ENCODE results near the gene USH2A. TPM values are rescaled to one million over a fixed set of nuclear protein-coding genes. Genes with fewer than 3 reads are reported as not detected.
"Not testable (repeated sequence)": the region's sequence is repeated elsewhere in the genome, so short reads cannot be mapped to it uniquely, and the experiment has no call there.

USH2A gene
- total RNA-seq, 2 donors from 2014 or later = 1.7 to 3.9 TPM

DNA sequence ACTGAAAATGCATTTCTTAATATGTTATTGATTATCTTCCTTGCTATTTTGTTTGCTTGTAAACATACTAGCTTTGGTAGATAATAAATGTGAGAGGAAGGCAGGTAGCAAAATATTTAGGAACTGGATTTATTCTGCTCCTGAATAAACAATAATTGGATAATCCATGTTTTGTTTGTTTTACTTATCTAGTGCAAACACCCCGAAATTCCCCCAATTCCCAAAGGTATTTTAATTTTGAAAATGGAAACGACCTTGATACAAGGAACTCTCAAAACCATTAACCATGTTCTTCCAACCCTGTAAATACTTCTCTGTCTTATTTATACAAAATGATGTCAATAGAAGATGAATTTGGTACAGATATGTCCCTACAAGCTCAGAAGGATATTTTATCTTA, 3.0 kb downstream of the USH2A start:
- DNase-seq (no peak), ATAC-seq (no peak)
- intact Hi-C loops (cut with DNase I) = no loop called here

DNA sequence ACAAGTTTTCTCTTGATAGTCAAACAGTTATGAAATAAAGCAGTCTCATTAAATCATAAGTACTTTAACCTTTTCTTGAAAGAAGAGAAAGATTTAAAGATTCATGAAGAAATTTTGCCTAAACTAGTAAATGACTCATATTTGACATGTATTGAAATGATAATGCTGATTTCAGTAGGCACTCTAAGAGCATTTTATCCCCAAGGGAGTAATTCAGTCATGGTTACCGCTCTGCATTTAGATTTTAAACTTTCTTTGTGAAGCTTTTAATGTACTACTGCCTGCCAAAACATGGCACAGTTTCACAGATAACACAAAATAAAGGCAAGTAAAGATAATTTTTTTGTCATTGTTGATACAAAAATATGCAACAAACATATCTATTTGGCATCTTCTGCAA, 6.8 kb downstream of the USH2A start:
- intact Hi-C loops (cut with DNase I) = no loop called here
- no peak for DNase-seq
- no peak for ATAC-seq

DNA sequence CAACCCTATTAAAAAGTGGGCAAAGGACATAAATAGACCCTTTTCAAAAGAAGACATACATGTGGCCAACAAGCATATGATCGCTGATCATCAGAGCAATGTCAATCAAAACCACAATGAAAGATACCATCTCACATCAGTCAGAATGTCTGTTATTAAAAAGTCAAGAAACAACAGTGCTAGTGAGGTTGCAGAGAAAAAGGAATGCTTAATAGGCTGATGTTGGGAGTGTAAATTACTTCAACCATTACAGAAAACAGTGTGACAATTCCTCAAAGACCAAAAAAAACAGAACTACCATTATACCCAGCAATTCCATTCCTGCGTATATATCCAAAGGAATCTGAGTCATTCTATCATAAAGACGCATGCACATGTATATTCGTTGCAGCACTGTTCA, 13.2 kb downstream of the USH2A start:
- DNase-seq (no peak), ATAC-seq (no peak)
- intact Hi-C loops (cut with DNase I) = no loop called here

DNA sequence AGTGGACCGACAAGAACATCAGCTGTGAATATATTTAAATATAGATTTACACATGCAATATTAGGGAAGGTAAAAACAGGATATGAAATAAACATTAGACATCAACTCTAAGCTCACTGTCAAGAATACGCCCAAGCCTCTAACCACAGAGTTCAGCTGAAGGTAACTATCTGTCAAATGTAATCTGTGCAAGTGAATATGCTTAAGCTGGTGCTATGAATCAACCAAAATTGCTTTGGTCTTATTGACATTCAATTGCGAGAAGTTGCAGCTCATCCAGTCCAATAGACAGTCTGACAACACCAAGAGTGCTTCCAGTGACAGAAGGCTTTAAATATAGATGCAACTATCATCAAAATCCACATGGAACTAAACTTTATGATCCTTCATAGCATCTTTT, 32.3 kb downstream of the USH2A start:
- intact Hi-C loops (cut with DNase I) = no loop called here
- ATAC-seq (no peak), DNase-seq (no peak)

DNA sequence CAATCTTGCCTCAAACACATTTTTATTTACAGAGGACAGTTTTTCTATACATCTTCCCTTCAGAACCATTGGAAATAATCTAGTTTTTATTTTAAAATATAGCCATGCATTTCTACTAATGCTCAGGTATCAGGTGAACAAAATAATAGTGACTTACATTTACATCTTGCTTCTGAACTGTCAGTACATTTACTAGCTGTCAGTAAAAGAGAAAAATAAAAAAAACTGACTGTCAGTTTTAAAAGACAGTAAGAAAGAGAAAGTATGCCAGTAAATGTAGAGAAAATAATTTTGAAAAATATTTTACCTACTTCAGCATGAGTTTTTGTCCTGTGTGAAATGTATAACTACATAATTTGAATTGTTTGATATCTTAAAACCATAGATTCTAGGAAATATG, 33.5 kb downstream of the USH2A start:
- ATAC-seq (no peak), DNase-seq (no peak)
- intact Hi-C loops (cut with DNase I) = no loop called here

DNA sequence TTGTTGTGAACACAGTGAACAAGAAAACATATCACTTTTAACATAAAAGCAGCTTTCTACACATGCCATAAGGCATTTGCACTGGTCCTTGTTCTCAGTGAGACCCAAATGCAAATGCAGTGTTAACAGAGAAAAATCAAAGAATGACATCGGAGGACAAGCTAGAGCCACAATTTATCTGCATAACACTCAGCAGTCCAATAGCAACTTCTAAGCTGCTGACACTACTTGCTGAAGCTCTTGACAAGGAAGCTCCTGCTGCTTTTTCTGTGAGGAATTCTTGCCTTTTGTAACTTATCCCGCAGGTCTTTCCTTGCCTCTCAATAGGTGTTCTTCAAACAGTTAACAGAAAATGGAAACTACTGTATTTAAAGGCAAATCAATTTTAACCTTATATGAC, 34.7 kb downstream of the USH2A start:
- DNase-seq (no peak), ATAC-seq (no peak)
- intact Hi-C loops (cut with DNase I) = no loop called here

DNA sequence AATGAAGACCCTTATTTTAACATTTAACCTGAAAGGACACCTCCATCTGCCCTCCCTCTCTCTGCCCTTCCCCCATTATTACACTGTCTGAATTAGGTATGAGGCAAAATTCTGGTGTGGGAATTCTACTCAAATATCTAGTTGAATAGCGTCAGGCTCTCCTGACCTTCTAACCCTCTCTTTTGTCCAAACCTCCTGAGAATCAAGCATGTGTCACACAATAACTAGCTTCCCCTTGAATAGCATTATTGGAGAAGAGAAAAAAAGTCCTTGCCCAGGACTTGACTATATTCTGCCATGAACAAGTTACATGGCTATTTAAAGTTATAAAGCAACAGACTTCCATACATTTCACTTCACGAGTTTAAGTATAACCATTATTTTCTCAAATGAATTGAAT, 35.5 kb downstream of the USH2A start:
- intact Hi-C loops (cut with DNase I) = no loop called here
- no peak for ATAC-seq
- DNase-seq = no peak

DNA sequence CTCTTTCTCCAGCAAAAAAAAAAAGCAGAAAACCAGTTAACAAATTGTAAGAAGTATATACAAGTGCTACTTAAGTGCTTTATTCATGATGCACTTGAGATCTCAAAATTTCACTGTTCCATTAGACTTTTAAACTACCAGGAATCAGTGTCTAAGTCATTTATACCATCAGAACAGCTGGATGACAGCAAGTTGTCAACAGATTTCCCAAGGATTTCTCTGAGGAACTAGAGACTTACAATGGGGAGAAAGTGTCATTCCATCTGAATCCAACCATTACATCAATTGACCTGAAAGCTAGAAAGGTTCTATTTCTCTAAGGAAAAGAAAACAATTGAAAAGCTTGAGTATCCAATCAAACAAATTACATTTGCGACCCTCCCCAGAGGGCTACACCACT, 43.8 kb downstream of the USH2A start:
- no peak for ATAC-seq
- DNase-seq = no peak
- intact Hi-C loops (cut with DNase I) = no loop called here

DNA sequence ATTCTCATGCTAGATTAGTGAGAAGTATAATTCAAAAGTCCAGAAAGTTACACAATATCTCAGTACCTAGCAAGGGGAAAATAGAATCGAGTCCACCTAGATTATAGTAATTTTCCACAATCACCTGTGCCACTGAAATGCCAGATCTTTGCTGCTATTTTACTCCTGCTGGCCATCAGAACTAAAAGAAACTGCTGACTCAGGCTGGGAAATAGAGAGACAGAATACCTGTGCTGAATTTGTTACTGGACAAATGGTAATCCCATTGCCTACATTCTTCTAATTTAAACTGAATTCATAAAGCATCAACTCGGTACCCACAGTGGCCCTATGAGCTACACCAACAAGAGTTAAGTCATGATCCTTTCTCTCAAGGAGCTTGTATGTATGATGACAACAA, 55.0 kb downstream of the USH2A start:
- intact Hi-C loops (cut with DNase I) = no loop called here
- no peak for DNase-seq
- ATAC-seq = no peak

DNA sequence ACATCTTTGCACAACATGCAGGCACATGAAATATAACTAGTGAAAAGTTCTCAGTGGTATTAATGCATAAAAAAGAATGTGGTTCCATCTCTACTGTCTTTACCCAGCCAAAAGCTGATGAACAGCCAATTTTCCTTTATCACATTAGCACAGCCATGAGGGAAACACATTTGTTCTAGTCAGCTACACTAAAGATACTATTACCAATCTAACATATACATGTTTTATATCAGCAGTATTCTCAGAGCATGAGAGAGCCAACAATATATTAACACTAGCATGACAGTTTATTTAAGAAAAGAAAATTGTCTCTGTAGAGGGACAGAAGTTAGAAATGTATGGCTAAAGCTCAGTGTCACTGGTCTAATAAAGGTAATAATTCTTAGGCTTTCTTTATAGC, 56.3 kb downstream of the USH2A start:
- DNase-seq = no peak
- intact Hi-C loops (cut with DNase I) = no loop called here
- no peak for ATAC-seq

DNA sequence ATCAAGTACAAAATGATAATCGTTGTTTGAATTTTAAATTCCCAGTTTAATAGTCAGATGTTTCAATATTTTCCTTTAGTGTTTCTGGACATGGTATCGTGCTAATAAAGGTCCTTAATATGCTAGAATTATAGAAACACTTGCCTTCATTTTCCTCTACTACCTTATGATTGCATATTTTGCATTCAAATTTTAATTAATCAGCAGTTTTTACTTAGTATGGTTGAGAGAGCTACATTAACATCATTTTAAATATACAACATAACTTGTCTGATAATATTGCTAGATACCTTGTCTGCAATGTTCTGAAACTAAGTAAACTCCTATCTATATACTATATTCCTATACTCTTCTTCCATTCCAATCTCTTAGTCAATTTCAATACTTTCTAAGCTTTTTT, 66.3 kb downstream of the USH2A start:
- intact Hi-C loops (cut with DNase I) = no loop called here
- no peak for ATAC-seq

DNA sequence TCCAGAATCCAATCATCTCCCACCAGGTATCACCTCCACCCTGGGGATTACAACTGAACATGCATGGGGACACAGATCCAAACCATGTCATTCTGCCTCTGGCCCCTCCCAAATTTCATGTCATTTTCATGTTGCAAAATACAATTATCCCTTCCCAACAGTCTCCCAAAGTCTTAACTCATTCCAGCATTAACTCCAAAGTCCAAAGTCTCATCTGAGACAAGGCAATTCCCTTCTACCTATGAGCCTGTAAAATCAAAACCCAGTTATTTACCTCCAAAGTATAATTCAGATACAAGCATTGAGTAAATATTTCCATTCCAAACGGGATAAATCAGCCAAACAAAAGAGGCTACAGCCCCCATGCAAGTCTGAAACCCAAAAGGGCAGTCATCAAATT, 73.1 kb downstream of the USH2A start:
- DNase-seq (no peak), ATAC-seq (no peak)
- intact Hi-C loops (cut with DNase I) = no loop called here

More for the DNA sequence above, 66.3 kb downstream of the USH2A start:
- no peak for DNase-seq

DNA sequence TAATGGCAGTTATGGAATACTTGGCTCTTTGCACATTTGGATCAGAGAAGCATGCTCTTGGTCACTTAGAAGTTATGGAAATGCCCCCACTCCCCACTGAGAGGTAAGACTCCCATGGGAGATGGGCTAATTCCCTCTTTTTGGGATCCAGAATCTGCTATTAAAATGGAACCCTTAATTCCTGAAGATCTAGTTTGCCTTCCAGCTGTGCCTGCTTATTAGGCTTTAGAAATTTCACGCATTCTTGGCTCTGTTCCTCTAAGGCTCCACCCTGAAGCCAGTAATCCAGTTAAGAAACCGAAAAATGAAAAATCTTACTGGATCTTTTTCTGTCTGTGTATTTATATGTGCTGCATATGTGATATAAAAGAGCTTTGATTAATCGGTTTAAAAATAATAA, 76.7 kb downstream of the USH2A start:
- no peak for DNase-seq
- intact Hi-C loops (cut with DNase I) = no loop called here
- no peak for ATAC-seq

DNA sequence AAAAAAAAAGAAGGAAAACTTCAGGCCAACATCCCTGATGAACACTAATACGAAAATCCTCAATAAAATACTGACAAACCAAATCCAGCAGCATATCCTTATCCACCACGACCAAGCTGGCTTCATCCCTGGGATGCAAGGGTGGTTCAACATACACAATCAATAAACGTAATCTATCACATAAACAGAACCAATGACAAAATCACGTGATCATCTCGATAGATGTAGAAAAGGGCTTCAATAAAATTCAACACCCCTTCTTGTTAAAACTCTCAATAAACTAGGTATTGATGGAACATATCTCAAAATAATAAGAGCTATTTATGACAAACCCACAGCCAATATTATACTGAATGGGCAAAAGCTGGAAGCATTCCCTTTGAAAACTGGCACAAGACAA, 82.7 kb downstream of the USH2A start:
- intact Hi-C loops (cut with DNase I); ATAC-seq; DNase-seq: not testable (repeated sequence)

DNA sequence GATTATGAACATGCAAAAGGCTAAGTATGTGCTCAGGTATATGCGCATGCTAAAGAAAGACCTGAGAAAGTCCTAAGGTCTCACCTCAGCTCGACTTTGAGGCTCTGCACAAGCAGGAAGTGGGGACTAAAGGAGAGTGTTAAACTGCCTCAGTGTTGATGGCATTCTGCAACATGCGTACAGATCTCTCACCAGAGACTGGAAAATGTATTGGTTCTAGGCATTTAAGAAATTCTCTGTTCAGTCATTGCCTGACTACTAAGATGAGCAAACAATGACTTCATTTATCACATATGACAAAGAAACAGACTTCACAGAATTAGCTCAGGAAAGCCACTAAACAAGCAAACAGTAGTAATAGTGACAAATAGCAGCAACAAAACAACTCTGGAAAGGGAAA, 90.8 kb downstream of the USH2A start:
- intact Hi-C loops (cut with DNase I) = no loop called here
- DNase-seq = no peak
- no peak for ATAC-seq

DNA sequence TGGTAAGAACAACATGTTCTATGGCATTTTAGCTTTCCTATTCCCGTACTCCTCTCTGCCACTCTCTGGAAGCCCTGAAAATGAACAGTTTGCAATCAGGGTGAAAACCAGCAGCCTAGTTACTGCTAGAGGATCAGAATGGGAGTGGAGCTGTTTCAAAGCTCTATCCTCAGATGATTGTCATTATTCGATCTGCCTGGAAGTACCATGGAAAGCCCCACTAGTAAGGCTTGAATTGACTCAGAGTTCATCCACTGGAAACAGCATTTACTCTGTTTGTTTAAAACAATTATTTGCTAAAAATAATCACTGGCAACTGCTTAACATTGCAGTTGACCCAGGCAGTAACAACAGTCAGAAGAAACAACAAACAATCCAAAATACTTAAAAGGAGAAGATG, 91.2 kb downstream of the USH2A start:
- DNase-seq (no peak), ATAC-seq (no peak)
- intact Hi-C loops (cut with DNase I) = no loop called here

DNA sequence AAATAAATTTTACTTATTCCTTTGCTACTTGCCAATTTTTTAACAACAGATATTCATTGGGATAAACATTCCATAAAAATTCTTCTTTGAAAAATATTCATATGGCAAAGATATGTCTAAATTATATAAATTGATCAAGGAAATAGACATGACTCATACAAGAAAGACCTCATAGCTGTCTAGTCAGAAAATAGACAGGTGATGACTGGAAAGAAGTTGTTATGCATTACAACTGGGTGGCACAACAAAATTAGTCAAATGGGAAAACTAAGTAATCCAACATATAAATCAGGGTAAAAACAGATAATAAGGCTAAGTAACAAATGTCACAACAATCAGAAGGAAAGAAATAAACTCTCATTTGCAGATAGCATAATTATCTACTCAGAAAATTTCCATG, 92.0 kb downstream of the USH2A start:
- ATAC-seq (no peak), DNase-seq (no peak)
- intact Hi-C loops (cut with DNase I) = no loop called here

DNA sequence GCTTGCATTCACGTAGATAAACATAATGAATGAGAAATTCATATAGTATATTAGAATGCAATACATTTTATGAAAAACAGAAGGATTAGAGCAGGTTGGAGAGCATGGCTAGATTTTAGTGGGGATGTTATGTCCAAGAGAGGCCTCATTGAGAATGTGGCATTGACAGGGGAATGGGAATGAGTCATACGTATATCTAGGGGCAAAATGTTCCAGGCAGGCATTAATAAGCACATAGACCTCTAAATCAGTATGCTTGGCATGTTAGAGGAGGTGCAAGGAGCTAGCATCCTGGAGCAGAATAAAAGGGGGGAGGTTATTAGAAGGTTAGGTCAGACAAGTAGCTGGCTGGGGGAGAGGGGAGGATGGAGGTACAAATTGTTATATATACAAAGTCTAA, 93.0 kb downstream of the USH2A start:
- no peak for ATAC-seq
- intact Hi-C loops (cut with DNase I) = no loop called here
- DNase-seq = no peak

DNA sequence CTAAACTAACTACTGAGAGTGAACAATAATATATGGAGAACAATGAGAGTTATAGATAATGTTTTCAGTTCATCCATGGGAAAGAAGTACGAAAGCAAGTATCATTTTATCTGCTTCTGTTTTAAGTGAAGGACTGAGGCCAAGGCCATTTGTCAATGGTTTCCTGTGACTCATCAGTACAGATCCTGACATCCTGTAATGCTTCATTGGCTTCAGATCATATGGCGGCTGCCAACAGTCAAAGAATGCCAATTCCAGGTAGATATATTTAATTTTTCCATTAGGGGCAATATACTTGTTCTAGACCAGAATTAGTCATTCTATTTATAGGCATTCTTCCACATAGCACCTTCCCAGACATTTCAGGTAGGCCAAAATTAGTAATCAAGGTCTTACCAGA, 97.3 kb downstream of the USH2A start:
- intact Hi-C loops (cut with DNase I) = no loop called here
- ATAC-seq (no peak), DNase-seq (no peak)

DNA sequence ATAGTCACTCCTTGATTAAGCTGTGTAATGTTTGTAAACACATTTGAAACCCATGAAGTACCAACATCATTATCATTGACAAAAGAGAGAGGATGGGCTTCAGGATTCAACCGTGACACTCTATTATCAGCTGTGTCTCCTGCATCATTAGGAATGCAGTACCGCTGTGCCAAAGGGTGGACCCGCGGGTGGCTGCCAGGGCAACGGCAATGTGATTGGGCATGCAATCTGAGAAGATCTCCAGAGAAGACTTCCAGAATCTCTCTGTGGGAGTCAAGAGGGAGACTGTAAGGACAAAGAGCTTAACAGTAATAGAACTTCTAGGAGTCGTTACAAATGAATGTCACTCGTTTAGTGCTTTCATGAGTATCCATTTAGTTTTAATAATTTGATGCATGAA, 97.9 kb downstream of the USH2A start:
- no peak for DNase-seq
- ATAC-seq = no peak
- intact Hi-C loops (cut with DNase I) = no loop called here

DNA sequence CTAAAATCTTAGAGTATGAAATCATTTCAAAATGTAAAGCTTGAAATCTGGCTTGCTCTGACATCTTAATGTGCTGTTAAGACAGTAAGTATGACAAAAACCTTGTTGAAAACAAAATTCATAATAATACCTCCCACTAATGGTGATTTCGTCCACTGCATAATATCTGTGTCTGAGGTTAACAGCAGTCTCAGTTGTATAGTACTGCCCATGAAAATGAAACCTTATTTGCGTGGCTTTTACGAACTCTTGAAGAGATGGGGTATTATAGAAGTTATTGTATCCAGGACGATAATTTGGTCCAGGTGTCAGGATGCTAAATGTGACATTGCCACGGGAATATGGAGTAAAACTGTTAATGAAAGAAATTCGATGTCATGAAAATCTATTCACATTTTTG, 99.9 kb downstream of the USH2A start:
- intact Hi-C loops (cut with DNase I) = no loop called here
- ATAC-seq (no peak), DNase-seq (no peak)

DNA sequence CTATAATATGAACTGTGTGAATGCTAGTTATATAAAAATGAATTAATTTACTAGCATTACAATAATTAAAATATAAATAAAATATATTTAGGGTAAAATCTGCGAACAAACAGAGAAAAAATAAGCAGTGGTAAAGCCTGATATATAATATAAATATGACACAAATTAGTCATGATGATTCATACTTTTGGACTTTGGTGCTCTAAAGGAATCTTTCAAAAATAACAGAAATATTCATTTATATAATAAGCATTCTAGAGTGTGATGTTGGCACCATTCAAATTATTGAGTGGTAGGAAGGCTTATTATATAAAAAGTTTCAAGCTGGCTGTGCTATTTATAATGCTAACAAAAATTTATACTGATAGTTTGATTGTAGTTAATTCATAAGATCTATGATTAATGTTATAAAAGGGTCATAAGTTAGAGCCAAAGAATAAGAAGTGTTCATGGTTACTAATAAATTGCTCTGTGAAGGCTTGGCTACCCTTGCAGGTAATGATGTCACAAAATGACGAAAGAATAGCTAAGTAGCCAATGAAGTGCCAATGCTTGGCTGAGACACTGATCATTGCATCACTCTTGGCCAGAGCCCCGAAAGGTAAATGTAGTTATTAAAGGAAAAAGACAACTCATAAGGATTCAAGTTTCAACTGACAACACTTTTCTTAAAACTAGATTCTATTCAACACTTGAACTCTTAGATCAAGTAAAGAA, 108.7 kb downstream of the USH2A start:
- intact Hi-C loops (cut with DNase I) = no loop called here
- ATAC-seq = no peak
- no peak for DNase-seq
